Measurements from ENCODE around the gene SERP1. TPM values are rescaled to one million over a fixed set of nuclear protein-coding genes. Genes with fewer than 3 reads are reported as not detected.

SERP1 gene
- total RNA-seq, 1 donor from 2014 or later = 23.7 TPM

GRCh38 chr3:150543531-150543930 lies 2.8 kb downstream of the SERP1 start:
- ATAC-seq (no peak), DNase-seq (ENCODE audit: missing footprints) (no peak)
- intact Hi-C loops (cut with DNase I) = no loop called here

- intact Hi-C loops (cut with DNase I) = no loop called here
These were observed 3.2 kb downstream of the SERP1 start for GRCh38 chr3:150543128-150543527.

GRCh38 chr3:150540991-150541390 lies 5.3 kb downstream of the SERP1 start:
- no peak for DNase-seq (ENCODE audit: missing footprints)
- ATAC-seq = no peak
- intact Hi-C loops (cut with DNase I) = no loop called here

More at GRCh38 chr3:150543128-150543527, 3.2 kb downstream of the SERP1 start:
- ATAC-seq = no peak
- no peak for DNase-seq (ENCODE audit: missing footprints)

DNA sequence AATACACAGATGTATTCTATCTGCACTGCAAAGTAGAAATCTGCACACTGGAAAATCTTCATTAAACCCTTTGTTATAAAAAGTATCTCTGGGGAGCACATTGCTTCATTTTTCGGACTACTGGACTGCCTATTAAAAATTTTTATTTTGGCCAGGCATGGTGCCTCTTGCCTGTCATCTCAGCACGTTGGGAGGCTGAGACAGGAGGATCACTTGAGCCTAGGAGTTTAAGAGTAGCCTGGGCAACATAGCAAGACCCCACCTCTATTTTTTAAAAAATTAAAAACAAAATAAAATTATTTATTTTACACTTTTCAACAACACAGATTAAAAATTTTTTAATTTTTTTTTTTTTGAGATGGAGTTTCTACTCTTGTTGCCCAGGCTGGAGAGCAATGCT lies 6.0 kb downstream of the SERP1 start:
- intact Hi-C loops (cut with DNase I) = no loop called here
- DNase-seq (ENCODE audit: missing footprints) (no peak), ATAC-seq (no peak)

DNA sequence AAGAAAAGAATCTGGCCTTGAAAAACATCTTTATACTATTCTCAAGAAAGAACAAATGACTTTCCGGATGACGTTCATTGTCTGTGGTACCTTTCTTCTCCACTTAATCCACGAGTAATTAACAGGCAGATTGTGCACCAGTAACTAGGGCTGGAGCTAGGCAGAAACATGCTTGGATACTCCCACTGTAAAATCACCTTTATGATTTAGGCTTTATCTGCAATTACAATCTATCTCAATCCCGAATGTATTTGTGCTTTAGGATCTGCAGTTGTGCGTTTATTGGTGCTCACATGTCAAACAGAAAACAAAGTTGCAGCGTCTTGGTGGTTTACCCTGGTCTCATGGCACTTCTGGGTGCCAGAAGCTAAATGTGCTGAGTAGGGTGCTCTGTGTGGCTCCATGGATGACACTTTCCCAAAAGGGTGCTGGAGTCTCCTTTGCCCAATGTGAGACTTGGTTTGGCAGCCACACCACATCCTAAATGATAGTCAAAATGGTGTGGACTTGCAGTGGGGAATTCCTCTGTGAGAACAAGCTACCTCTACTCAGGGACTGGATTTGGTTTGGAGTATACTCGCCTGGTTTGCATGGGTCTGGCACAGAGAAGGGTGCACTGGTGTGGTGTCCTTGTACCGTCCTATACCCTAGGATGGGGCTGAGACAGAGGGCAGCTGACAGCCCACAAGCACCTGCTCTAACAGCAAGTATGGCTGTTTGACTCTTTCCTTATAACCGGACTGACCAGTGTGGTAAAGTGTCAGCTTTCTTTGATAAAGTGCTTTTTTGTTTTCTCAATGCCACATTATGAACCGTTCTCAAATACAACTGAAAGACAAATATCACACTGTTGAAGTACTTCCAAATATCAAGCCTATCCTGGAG lies 7.7 kb downstream of the SERP1 start:
- ATAC-seq (no peak), DNase-seq (ENCODE audit: missing footprints) (no peak)
- intact Hi-C loops (cut with DNase I) = no loop called here

DNA sequence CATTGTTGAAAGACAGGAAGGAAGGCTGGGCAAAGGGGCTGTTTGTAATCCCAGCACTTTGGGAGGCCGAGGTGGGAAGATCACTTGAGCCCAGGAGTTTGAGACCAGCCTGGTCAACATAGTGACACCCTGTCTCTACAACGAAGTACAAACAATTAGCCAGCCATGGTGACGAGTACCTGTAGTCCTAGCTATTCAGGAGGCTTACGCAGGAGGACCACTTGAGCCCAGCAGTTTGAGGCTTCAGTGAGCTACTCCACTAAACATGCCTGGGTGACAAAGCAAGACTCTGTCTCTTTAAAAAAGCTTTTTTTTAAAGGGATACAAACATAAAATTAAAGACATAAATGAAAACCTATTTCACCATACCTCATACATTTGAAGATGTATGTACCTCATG lies 11.1 kb downstream of the SERP1 start:
- intact Hi-C loops (cut with DNase I) = no loop called here
- DNase-seq (ENCODE audit: missing footprints) (no peak), ATAC-seq (no peak)

DNA sequence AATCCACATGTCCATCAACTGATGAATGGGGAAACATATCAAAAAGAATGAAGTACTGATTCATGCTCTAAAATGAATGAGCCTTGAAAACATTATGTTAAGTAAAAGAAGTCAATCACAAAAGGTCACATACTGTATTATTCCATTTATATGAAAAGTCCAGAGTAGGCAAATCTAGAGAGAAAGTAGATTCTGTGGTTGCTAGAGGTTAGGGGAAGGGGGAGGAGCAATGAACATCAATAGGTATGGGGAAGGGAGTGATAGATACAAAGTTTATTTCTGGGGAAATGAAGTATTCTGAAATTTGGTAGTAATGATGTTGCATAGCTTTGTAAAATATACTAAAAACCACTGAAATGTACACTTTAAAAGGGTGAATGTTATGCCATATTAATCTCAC lies 14.5 kb downstream of the SERP1 start:
- intact Hi-C loops (cut with DNase I) = no loop called here
- ATAC-seq = no peak
- DNase-seq (ENCODE audit: missing footprints) = no peak

- ATAC-seq (no peak), DNase-seq (ENCODE audit: missing footprints) (no peak)
- intact Hi-C loops (cut with DNase I) = loop anchor here (10.0 kb wide), 1 partner anchor 616 kb away; no protein-coding TSS in a partner anchor
These were observed 17.9 kb downstream of the SERP1 start for GRCh38 chr3:150528354-150528797.

DNA sequence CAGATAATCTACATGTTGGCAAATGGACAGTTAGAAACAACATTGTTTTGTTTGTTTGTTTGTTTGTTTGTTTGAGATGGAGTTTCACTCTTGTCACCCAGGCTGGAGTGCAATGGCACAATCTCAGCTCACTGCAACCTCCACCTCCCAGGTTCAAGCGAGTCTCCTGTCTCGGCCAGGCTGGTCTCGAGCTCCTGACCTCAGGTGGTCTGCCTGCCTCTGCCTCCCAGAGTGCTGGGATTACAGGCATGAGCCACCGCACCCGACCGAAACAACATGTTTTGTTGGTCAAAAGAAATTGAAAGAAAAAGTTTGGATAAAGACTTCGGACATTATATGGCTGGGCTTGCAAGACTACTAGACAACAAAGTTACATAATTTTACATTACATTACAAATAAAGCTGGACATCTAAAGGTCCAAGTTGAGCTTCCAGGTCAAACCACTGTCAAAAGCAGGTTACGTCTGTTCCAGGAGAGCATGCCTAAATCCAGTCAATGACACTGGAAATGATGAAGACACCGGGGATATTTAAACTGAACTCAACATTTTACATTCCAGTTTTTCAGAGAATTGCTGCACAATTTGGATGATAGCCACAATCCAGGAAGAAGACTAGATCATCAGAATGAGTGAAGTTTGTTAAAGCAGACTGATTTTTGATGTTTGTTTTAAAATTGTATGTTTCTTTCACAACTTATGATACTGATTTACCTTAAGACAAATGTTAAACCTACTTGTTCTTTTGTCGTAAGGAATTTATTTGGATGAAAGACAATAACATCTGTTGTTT lies 18.6 kb downstream of the SERP1 start:
- DNase-seq (ENCODE audit: missing footprints) (no peak), ATAC-seq (no peak)
- intact Hi-C loops (cut with DNase I) = loop anchor here (10.0 kb wide), 1 partner anchor 617 kb away; no protein-coding TSS in a partner anchor

DNA sequence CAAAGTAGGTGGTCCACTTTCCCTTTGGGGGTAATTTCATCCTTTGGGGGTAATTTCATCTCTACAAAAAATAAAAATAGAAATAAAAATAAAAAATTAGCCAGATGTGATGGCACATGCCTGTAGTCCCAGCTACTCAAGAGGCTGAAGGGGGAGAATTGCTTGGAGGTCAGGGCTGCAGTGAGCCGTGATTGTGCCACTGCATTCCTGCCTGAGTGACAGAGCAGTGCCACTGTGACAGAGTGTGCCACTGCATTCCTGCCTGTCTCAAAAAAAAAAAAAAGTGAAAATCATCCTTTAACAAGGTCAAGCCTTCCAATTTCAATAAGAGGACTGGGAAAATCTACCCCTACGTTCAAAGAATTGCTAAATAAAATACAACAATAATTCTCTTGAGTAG lies 22.8 kb downstream of the SERP1 start:
- DNase-seq (ENCODE audit: missing footprints) (no peak), ATAC-seq (no peak)
- intact Hi-C loops (cut with DNase I) = loop anchor here (10.0 kb wide), 1 partner anchor 621 kb away; no protein-coding TSS in a partner anchor

DNA sequence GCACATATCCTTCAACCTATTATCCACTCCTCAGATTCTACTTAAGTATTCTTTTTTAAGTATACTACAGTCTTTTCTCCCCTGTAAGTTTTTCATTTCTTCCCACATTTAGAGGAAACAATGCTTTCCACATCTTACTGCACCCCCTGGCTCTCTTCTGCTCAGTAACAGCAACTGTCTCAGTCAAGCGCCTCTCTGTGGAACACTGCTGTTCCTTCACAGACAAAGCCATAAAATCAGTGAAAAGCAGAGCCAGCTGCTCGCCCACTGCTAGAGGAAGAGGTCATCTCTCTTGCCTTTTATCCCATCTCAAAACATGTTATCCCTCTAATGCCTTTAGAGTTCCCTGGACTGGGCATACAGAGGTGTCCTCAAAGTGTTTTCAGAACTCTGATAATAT lies 24.8 kb downstream of the SERP1 start:
- intact Hi-C loops (cut with DNase I) = loop anchor here (10.0 kb wide), 1 partner anchor 623 kb away; no protein-coding TSS in a partner anchor
- ATAC-seq = no peak

DNA sequence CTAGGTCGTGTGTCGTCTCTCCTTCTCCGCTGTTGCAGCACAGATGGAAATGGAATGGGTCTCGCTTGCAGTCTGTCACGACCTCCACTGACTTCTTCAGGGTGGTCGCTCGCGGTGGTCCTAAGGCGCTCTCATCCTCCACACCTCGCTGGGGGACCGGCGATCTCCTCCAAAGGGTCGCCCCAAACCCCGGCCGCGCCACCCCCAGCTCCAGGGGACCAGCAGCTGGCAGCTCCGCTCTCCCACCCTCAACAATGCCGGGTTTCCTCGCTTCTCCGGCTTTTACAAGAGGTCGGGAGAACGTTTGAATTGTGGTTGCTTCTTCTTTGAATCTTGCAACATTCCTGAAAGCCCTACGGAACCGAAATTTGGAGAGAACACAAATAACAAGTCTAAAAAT lies 25.9 kb downstream of the SERP1 start:
- no peak for ATAC-seq
- intact Hi-C loops (cut with DNase I) = loop anchor here (10.0 kb wide), 1 partner anchor 624 kb away; no protein-coding TSS in a partner anchor

More for the DNA sequence above, 24.8 kb downstream of the SERP1 start:
- DNase-seq (ENCODE audit: missing footprints) = no peak

DNA sequence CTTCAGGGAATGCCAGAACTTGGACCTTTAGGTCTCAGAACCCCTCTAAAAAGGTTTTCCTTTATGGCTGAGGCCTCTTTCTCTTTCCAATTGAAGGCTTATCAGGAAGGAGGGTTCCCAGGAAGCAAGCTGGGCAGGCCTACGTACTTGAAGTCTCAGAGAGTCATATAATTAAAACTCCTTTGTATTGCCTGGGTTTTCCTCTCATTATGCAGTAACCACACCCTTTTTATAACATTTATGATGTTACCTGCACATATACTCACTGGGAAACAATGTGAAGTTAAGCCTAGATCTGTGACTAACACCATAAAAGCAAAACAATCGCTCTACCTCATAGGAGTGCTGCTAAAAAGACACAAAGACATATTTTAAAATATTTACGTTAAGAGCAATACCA lies 27.3 kb downstream of the SERP1 start:
- ATAC-seq (no peak), DNase-seq (ENCODE audit: missing footprints) (no peak)
- intact Hi-C loops (cut with DNase I) = no loop called here

More for the DNA sequence above, 25.9 kb downstream of the SERP1 start:
- DNase-seq (ENCODE audit: missing footprints) = no peak

DNA sequence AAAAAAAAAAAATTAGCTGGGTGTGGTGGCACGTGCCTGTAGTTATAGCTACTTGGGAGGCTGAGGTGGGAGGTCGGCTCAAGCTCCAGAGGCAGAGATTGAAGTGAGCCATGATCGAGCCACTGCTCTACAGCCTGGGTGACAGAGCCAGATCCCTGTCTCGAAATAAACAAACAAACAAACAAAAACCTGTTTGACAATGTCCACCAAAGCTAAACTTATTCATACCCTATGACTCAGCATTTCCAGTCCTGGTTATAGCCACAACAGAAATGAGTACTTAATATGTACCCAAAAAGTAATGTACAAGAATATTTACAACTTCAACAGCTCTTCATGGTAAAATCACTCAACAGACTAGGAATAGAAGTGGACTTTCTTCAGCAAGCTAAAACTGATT lies 31.1 kb downstream of the SERP1 start:
- intact Hi-C loops (cut with DNase I) = no loop called here
- ATAC-seq (no peak), DNase-seq (ENCODE audit: missing footprints) (no peak)

- ATAC-seq (no peak), DNase-seq (ENCODE audit: missing footprints) (no peak)
- intact Hi-C loops (cut with DNase I) = no loop called here
These were observed 35.0 kb downstream of the SERP1 start for GRCh38 chr3:150511122-150511821.

GRCh38 chr3:150509780-150510179 lies 36.5 kb downstream of the SERP1 start:
- intact Hi-C loops (cut with DNase I) = no loop called here
- ATAC-seq = no peak
- no peak for DNase-seq (ENCODE audit: missing footprints)

DNA sequence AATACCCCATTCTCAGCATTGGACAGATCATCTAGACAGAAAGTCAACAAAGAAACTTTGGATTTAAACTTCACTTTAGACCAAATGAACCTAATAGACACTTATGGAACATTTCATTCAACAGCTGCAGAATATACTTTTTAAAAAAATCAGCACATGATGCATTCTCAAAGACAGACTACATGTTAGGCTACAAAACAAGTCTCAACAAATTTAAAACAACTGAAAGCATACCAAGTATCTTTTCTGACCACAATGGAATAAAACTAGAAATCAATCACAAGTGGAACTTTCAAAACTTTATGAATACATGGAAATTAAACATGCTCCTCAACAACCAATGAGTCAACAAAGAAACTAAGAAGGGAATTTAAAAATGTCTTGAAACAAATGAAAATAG lies 37.9 kb downstream of the SERP1 start:
- ATAC-seq (no peak), DNase-seq (ENCODE audit: missing footprints) (no peak)
- intact Hi-C loops (cut with DNase I) = no loop called here

DNA sequence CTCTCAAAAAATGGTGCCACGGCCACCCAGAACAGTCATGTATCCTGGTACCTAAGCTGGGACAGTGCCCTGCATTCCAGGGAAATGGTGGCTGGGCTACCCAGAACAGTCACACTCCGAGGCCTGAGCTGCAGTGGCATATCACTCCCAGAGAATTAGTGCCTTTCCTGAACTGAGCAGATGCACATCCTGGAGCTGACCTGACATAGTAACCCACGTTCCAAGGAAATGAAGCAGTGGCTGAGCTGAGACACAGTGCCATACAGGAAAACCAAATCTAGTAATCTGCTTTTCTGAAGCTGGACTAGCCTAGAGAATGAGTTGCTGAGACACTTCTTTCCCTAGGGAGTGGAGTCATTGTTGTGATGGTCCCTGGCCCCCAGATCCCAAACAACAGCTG lies 41.8 kb downstream of the SERP1 start:
- DNase-seq (ENCODE audit: missing footprints) (no peak), ATAC-seq (no peak)
- intact Hi-C loops (cut with DNase I) = no loop called here

Data from Right ventricle myocardium inferior (tissue), 1 donor.